Measurements from ENCODE around the gene PCDHGA8.
"Not testable (repeated sequence)": the region's sequence is repeated elsewhere in the genome, so short reads cannot be mapped to it uniquely, and the experiment has no call there.

The PCDHGA8 gene

DNA sequence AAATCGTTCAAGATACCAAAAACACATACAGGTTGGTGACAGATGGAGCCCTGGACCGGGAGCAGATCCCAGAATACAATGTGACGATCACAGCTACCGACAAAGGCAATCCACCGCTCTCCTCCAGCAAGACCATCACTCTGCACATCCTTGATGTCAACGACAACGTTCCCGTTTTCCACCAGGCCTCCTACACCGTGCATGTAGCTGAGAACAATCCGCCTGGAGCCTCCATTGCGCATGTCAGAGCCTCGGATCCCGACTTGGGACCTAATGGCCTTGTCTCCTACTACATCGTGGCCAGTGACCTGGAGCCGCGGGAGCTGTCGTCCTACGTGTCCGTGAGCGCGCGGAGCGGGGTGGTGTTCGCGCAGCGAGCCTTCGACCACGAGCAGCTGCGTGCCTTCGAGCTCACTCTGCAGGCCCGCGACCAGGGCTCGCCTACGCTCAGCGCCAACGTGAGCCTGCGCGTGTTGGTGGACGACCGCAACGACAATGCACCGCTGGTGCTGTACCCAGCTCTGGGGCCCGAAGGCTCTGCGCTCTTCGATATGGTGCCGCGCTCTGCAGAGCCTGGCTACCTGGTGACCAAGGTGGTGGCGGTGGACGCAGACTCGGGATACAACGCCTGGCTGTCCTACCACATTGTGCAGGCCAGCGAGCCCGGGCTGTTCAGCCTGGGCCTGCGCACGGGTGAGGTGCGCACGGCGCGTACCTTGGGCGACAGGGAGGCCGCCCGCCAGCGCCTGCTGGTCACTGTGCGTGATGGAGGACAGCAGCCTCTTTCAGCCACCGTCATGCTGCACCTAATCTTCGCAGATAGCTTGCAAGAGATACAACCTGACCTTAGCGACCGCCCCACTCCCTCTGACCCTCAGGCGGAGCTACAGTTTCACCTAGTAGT lies 20.6 kb upstream of the PCDHGA8 start:
- DNase-seq (ENCODE audit: low spot score): no peak

DNA sequence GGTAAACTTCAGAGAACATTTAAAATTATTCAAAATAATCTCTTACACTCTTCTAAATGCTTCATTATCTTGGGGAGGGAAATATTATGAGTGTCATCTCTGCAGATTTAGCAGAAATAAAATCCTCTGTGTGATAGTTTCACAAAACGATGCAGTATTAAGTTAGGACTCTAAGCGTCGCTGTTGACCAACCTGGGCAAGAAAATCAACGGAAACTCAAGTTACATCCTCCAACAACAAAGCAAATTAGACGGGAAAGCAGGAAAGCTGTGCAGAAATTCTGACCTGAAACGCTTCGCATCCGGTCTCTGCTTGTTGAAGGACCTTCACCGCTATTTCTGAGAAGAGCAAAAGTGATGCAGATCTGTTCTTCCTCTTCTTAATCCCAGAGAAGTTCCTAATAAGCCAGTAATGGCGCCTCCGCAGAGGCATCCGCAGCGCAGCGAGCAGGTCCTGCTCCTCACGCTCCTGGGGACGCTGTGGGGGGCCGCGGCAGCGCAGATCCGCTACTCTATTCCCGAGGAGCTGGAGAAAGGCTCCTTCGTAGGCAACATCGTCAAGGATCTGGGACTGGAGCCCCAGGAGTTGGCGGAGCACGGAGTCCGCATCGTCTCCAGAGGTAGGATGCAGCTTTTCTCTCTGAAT lies 18.6 kb upstream of the PCDHGA8 start, which contains the start of gene PCDHGA6:
Gene PCDHGA6, plus strand, starts transcription at position 219 of the 645 bp plus-strand sequence. Its CDS starts 193 bp downstream, at position 412.
- no peak for DNase-seq (ENCODE audit: low spot score)

DNA sequence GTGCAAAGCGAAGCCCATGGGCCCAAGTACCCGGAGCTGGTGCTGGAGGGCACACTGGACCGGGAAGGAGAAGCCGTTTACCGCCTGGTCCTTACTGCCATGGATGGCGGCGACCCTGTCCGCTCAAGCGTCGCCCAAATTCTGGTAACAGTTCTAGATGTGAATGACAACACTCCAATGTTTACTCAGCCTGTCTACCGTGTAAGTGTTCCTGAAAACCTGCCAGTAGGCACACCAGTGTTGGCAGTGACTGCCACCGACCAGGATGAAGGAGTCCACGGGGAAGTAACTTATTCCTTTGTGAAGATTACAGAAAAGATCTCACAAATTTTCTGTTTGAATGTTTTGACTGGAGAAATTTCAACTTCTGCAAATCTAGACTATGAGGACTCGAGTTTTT lies 17.8 kb upstream of the PCDHGA8 start:
- no peak for DNase-seq (ENCODE audit: low spot score)

DNA sequence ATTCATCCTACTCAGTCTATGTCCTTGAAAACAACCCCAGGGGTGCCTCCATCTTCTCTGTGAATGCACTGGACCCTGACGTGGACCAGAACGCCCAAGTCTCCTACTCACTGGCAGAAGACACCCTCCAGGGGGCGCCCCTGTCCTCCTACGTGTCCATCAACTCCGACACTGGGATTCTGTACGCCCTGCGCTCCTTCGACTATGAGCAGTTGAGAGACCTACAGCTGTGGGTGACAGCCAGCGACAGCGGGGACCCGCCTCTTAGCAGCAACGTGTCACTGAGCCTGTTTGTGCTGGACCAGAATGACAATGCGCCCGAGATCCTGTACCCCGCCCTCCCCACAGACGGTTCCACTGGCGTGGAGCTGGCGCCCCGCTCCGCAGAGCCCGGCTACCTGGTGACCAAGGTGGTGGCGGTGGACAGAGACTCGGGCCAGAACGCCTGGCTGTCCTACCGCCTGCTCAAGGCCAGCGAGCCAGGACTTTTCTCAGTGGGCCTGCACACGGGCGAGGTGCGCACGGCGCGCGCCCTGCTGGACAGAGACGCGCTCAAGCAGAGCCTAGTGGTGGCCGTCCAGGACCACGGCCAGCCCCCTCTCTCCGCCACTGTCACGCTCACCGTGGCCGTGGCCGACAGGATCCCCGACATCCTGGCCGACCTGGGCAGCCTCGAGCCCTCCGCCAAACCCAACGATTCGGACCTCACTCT lies 16.8 kb upstream of the PCDHGA8 start:
- DNase-seq (ENCODE audit: low spot score): not testable (repeated sequence)

DNA sequence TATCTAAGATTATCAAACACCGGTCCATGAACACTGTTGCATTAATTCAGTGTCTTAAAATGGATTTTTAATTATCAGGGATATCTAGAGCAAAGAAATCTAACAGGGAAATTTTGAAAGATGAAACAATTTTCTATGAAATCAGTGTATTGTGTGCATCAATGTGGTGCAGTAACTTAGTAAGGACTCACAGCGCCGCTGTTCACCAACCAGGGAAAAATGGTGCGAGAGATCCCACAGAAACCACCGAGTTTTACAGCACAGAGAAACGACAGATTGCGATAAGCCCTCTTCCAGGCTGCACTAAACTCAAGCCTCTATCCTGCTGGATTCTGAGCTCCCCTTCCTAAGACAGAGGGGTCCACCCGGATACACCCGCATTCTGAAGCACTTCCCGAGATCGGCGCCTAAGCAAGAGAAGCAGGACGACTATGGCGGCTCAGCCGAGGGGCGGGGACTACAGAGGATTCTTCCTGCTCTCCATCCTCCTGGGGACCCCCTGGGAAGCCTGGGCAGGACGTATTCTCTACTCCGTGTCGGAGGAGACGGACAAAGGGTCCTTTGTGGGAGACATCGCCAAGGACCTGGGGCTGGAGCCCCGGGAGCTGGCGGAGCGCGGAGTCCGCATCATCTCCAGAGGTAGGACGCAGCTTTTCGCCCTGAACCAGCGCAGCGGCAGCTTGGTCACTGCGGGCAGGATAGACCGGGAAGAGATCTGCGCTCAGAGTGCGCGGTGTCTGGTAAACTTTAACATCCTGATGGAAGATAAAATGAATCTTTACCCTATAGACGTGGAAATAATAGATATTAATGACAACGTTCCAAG lies 9.8 kb upstream of the PCDHGA8 start, which contains the start of gene PCDHGA7:
Gene PCDHGA7, plus strand, starts transcription at position 274 of the 826 bp plus-strand sequence. Its CDS starts 158 bp downstream, at position 432.
- no peak for DNase-seq (ENCODE audit: low spot score)

DNA sequence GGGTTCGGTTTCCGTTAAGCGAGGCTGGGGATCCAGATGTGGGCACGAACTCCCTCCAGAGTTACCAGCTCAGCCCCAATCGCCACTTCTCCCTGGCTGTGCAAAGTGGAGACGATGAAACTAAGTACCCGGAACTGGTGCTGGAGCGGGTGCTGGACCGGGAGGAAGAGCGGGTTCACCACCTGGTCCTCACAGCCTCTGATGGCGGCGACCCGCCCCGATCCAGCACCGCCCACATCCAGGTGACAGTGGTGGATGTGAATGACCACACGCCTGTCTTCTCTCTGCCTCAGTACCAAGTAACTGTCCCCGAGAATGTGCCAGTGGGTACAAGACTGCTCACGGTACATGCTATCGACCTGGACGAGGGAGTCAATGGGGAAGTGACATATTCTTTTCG lies 9.1 kb upstream of the PCDHGA8 start:
- DNase-seq (ENCODE audit: low spot score): no peak

DNA sequence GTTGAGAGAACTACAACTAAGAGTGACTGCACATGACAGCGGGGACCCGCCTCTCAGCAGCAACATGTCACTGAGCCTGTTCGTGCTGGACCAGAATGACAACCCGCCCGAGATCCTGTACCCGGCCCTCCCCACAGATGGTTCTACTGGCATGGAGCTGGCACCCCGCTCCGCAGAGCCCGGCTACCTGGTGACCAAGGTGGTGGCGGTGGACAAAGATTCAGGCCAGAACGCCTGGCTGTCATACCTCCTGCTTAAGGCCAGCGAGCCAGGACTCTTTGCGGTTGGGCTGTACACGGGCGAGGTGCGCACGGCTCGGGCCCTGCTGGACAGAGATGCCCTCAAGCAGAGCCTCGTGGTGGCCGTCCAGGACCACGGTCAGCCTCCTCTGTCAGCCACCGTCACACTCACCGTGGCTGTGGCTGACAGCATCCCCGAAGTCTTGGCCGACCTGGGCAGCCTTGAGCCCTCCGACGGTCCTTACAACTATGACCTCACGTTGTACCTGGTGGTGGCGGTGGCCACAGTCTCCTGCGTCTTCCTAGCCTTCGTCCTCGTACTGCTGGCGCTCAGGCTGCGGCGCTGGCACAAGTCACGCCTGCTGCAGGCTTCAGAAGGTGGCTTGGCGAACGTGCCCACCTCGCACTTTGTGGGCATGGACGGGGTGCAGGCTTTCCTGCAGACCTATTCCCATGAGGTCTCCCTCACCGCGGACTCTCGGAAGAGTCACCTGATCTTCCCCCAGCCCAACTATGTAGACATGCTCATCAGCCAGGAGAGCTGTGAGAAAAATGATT lies 7.8 kb upstream of the PCDHGA8 start:
- no peak for DNase-seq (ENCODE audit: low spot score)

DNA sequence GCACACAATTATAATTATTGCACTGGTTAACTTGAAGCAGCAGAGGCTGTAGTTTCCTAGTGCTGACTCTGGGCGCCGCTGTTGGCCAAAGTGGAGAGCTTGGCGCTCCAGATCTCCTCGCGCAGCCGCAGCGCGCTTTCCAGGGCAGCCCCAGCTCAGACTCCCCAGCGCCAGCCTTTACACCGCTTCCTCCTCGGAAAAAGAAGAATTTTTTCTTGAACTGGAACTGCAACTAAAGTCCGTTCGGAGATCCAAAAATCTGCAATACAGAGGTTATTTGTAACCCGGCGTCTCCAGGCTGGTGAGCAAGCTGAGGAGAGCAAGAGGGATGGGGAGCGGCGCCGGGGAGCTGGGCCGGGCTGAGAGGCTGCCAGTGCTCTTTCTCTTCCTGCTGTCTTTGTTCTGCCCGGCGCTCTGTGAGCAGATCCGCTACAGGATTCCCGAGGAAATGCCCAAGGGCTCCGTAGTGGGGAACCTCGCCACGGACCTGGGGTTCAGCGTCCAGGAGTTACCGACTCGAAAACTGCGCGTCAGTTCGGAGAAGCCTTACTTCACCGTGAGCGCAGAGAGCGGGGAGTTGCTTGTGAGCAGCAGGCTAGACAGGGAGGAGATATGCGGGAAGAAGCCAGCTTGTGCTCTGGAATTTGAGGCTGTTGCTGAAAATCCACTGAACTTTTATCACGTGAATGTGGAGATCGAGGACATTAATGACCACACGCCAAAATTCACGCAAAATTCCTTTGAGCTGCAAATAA lies 4.7 kb upstream of the PCDHGA8 start, which contains the start of gene PCDHGB4:
Gene PCDHGB4, plus strand, starts transcription at position 142 of the 755 bp plus-strand sequence. Its CDS starts 187 bp downstream, at position 329.
- not testable (repeated sequence) for DNase-seq (ENCODE audit: low spot score)

DNA sequence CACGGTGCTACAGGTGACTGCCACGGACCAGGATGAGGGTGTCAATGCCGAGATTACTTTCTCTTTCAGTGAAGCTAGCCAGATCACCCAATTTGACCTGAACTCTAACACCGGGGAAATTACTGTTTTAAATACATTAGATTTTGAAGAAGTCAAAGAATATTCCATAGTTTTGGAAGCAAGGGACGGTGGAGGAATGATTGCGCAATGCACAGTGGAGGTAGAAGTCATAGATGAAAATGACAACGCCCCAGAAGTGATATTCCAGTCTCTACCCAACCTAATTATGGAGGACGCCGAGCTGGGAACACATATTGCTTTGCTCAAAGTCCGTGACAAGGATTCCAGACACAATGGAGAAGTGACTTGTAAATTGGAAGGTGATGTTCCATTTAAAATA lies 3.8 kb upstream of the PCDHGA8 start:
- DNase-seq (ENCODE audit: low spot score): no peak

DNA sequence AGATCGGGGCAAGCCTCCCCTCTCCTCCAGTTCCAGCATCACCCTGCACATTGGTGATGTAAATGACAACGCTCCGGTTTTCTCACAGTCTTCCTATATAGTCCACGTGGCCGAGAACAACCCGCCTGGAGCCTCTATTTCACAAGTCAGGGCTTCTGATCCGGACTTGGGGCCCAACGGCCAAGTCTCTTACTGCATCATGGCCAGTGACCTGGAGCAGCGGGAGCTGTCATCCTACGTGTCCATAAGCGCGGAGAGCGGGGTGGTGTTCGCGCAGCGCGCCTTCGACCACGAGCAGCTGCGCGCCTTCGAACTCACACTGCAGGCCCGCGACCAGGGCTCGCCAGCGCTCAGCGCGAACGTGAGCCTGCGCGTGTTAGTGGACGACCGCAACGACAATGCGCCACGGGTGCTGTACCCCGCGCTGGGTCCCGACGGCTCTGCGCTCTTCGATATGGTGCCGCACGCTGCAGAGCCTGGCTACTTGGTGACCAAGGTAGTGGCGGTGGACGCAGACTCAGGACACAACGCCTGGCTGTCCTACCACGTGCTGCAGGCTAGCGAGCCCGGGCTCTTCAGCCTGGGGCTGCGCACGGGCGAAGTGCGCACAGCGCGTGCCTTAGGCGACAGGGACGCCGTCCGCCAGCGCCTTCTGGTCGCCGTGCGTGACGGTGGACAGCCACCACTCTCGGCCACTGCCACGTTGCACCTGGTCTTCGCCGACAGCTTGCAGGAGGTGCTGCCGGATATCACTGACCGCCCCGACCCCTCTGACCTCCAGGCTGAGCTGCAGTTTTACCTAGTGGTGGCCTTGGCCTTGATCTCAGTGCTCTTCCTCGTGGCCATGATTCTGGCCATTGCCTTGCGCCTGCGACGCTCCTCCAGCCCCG lies 3.0 kb upstream of the PCDHGA8 start:
- DNase-seq (ENCODE audit: low spot score): no peak

DNA sequence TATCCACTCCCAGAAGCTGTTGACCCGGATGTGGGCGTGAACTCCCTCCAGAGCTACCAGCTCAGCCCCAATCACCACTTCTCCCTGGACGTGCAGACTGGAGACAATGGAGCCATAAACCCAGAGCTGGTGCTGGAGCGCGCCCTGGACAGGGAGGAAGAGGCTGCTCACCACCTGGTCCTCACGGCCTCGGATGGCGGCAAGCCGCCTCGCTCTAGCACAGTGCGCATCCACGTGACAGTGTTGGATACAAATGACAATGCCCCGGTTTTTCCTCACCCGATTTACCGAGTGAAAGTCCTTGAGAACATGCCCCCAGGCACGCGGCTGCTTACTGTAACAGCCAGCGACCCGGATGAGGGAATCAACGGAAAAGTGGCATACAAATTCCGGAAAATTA lies 834 bp downstream of the PCDHGA8 start:
- DNase-seq (ENCODE audit: low spot score): no peak

DNA sequence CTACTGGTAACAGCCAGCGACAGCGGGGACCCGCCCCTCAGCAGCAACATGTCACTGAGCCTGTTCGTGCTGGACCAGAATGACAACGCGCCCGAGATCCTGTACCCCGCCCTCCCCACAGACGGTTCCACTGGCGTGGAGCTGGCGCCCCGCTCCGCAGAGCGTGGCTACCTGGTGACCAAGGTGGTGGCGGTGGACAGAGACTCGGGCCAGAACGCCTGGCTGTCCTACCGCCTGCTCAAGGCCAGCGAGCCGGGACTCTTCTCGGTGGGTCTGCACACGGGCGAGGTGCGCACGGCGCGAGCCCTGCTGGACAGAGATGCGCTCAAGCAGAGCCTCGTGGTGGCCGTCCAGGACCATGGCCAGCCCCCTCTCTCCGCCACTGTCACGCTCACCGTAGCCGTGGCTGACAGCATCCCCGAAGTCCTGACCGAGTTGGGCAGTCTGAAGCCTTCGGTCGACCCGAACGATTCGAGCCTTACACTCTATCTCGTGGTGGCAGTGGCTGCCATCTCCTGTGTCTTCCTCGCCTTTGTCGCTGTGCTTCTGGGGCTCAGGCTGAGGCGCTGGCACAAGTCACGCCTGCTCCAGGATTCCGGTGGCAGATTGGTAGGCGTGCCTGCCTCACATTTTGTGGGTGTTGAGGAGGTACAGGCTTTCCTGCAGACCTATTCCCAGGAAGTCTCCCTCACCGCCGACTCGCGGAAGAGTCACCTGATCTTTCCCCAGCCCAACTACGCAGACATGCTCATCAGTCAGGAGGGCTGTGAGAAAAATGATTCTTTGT lies 2.2 kb downstream of the PCDHGA8 start:
- not testable (repeated sequence) for DNase-seq (ENCODE audit: low spot score)

DNA sequence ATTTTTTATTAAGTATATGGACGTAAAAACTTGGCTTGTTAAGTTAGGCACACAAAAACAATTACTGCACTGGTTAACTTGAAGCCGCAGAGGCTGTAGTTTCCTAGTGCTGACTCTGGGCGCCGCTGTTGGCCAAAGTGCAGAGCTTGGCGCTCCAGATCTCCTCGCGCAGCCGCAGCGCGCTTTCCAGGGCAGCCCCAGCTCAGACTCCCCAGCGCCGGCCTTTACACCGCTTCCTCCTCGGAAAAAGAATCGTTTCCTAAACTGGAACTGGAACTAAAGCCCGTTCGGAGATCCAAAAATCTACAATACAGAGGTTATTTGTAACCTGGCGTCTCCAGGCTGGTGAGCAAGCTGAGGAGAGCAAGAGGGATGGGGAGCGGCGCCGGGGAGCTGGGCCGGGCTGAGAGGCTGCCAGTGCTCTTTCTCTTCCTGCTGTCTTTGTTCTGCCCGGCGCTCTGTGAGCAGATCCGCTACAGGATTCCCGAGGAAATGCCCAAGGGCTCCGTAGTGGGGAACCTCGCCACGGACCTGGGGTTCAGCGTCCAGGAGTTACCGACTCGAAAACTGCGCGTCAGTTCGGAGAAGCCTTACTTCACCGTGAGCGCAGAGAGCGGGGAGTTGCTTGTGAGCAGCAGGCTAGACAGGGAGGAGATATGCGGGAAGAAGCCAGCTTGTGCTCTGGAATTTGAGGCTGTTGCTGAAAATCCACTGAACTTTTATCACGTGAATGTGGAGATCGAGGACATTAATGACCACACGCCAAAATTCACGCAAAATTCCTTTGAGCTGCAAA lies 5.5 kb downstream of the PCDHGA8 start, which contains the start of gene PCDHGB5:
Gene PCDHGB5, plus strand, starts transcription at position 192 of the 796 bp plus-strand sequence. Its CDS starts 181 bp downstream, at position 373.
- not testable (repeated sequence) for DNase-seq (ENCODE audit: low spot score)

DNA sequence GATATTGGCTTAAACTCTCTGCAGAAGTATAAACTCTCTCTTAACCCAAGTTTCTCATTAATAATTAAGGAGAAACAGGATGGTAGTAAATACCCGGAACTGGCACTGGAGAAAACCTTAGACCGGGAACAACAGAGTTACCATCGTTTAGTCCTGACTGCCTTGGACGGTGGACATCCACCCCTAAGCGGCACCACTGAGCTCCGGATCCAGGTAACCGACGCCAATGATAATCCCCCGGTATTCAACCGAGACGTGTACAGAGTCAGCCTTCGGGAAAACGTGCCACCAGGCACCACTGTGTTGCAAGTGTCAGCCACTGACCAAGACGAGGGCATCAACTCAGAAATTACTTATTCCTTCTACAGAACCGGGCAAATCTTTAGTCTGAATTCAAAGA lies 6.2 kb downstream of the PCDHGA8 start:
- no peak for DNase-seq (ENCODE audit: low spot score)

DNA sequence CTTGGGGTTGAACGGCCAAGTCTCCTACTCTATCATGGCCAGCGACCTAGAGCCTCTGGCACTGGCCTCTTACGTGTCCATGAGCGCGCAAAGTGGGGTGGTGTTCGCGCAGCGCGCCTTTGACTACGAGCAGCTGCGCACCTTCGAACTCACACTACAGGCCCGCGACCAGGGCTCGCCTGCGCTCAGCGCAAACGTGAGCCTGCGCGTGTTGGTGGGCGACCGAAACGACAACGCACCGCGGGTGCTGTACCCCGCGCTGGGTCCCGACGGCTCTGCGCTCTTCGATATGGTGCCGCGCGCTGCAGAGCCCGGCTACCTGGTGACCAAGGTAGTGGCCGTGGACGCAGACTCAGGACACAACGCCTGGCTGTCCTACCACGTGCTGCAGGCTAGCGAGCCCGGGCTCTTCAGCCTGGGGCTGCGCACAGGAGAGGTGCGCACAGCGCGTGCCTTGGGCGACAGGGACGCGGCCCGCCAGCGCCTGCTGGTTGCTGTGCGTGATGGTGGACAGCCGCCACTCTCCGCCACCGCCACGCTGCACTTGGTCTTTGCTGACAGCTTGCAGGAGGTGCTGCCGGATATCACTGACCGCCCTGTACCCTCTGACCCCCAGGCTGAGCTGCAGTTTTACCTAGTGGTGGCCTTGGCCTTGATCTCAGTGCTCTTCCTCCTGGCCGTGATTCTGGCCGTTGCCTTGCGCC lies 7.3 kb downstream of the PCDHGA8 start:
- no peak for DNase-seq (ENCODE audit: low spot score)

DNA sequence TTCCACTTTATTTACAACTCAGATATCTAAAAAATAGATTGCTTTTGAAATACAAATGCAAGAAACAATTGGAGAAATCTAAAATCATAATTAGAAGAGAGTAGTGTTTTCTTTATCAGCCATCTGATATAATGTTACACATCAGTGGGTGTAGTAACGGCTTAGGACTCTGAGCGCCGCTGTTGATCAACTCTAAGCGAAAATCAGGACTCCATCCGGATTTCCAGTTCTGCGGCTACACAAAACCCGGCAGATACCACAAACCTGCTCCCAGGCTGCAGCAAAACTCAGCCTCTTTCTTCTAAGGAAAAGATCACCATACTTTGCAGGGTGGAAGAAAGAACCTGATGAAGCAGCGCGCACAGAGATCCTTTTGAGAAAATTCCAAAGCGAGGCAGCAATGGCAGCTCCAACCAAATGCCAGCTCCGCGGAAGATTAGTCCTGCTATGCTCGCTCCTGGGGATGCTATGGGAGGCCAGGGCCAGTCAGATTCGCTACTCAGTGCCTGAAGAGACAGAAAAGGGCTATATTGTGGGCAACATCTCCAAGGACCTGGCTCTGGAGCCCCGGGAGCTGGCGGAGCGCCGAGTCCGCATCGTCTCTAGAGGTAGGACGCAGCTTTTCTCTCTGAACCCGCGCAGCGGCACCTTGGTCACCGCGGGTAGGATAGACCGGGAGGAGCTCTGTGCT lies 10.3 kb downstream of the PCDHGA8 start, which contains the start of gene PCDHGA9:
Gene PCDHGA9, plus strand, starts transcription at position 226 of the 691 bp plus-strand sequence. Its CDS starts 175 bp downstream, at position 401.
- DNase-seq (ENCODE audit: low spot score): no peak
